H9 (cell line): ENCODE data around the gene NSFL1C. TPM values are rescaled to one million over a fixed set of nuclear protein-coding genes. Genes with fewer than 3 reads are reported as not detected.

Experiments
- DNase-seq: peaks from one replicate; pipeline ENCODE4 v3.0.0-alpha.2; 2017
- H2AFZ ChIP-seq: one replicate; pipeline ENCODE4 v1.6.1; 2013; ENCODE audit warnings: mild to moderate bottlenecking, low read length, control low read depth, moderate library complexity
- H2AK5ac ChIP-seq: 2 replicates; pipeline ENCODE4 v1.6.1; 2013; ENCODE audit warnings: low read length, control low read depth, mixed read lengths; ENCODE audit not compliant: insufficient read length
- H2BK120ac ChIP-seq: one replicate; pipeline ENCODE4 v1.6.1; 2013; ENCODE audit warnings: low read depth, mild to moderate bottlenecking, low read length, control low read depth, inconsistent platforms; ENCODE audit not compliant: poor library complexity, severe bottlenecking
- H2BK12ac ChIP-seq: 2 replicates; pipeline ENCODE4 v1.6.1; 2013; ENCODE audit warnings: low read length, control low read depth, mixed read lengths, low read depth; ENCODE audit not compliant: insufficient read length
- H2BK15ac ChIP-seq: 2 replicates; pipeline ENCODE4 v1.6.1; 2013; ENCODE audit warnings: low read depth, low read length, control low read depth
- H2BK20ac ChIP-seq: one replicate; pipeline ENCODE4 v1.6.1; 2013; ENCODE audit warnings: low read depth, mild to moderate bottlenecking, low read length, control low read depth, inconsistent platforms; ENCODE audit not compliant: poor library complexity, severe bottlenecking
- H2BK5ac ChIP-seq: 2 replicates; pipeline ENCODE4 v1.6.1; 2013; ENCODE audit warnings: low read length, control low read depth, mixed read lengths; ENCODE audit not compliant: insufficient read length
- H3K14ac ChIP-seq: 2 replicates; pipeline ENCODE4 v1.6.1; 2013; ENCODE audit warnings: low read length, control low read depth; ENCODE audit not compliant: insufficient read depth
- H3K18ac ChIP-seq: 2 replicates; pipeline ENCODE4 v1.6.1; 2013; ENCODE audit warnings: low read depth, mild to moderate bottlenecking, mixed read lengths, low read length, control low read depth; ENCODE audit not compliant: insufficient read length
- H3K23ac ChIP-seq: 2 replicates; pipeline ENCODE4 v1.6.1; 2013; ENCODE audit warnings: low read length, control low read depth, mixed read lengths, low read depth; ENCODE audit not compliant: insufficient read length
- H3K23me2 ChIP-seq: 2 replicates; pipeline ENCODE4 v1.6.1; 2013; ENCODE audit warnings: low read depth, mild to moderate bottlenecking, mixed read lengths, low read length, control low read depth; ENCODE audit not compliant: insufficient read length, poor library complexity, severe bottlenecking
- H3K27ac ChIP-seq: 2 replicates; pipeline ENCODE4 v1.5.1; 2013; ENCODE audit warnings: low read length, control low read depth, mixed read lengths, low read depth; ENCODE audit not compliant: insufficient read length
- H3K27me3 ChIP-seq: 2 replicates; pipeline ENCODE4 v1.6.1; 2013; ENCODE audit warnings: low read length, control low read depth, inconsistent platforms; ENCODE audit not compliant: insufficient read depth
- H3K4ac ChIP-seq: 2 replicates; pipeline ENCODE4 v1.6.1; 2013; ENCODE audit warnings: low read depth, mild to moderate bottlenecking, control low read depth, inconsistent platforms, low read length, moderate library complexity
- H3K4me1 ChIP-seq: 2 replicates; pipeline ENCODE4 v1.6.1; 2013; ENCODE audit warnings: low read length, control low read depth, inconsistent platforms; ENCODE audit not compliant: insufficient read depth
- H3K4me2 ChIP-seq: 2 replicates; pipeline ENCODE4 v1.6.1; 2013; ENCODE audit warnings: low read length, control low read depth, mixed read lengths; ENCODE audit not compliant: insufficient read length, insufficient read depth
- H3K56ac ChIP-seq: 2 replicates; pipeline ENCODE4 v1.6.1; 2013; ENCODE audit warnings: low read depth, mild to moderate bottlenecking, mixed read lengths, low read length, control low read depth; ENCODE audit not compliant: insufficient read length
- H3K79me1 ChIP-seq: 2 replicates; pipeline ENCODE4 v1.6.1; 2013; ENCODE audit warnings: low read depth, mild to moderate bottlenecking, moderate library complexity, low read length, control low read depth, inconsistent platforms; ENCODE audit not compliant: insufficient read depth, poor library complexity, severe bottlenecking
- H3K79me2 ChIP-seq: 2 replicates; pipeline ENCODE4 v1.6.1; 2013; ENCODE audit warnings: low read length, control low read depth, inconsistent platforms; ENCODE audit not compliant: insufficient read depth
- H3K9ac ChIP-seq: 2 replicates; pipeline ENCODE4 v1.6.1; 2013; ENCODE audit warnings: low read length, control low read depth, mixed read lengths; ENCODE audit not compliant: insufficient read length; ENCODE audit errors: extremely low read depth
- H3K9me3 ChIP-seq: one replicate; pipeline ENCODE4 v1.6.1; 2013; ENCODE audit warnings: low read depth, low read length, inconsistent platforms; ENCODE audit not compliant: control insufficient read depth
- H3T11ph ChIP-seq: one replicate; pipeline ENCODE4 v1.6.1; 2013; ENCODE audit warnings: mild to moderate bottlenecking, low read length, control low read depth, inconsistent platforms
- H4K20me1 ChIP-seq: one replicate; pipeline ENCODE4 v1.6.1; 2013; ENCODE audit not compliant: control insufficient read depth, insufficient read length, insufficient read depth
- H4K5ac ChIP-seq: 2 replicates; pipeline ENCODE4 v1.6.1; 2013; ENCODE audit warnings: low read depth, mild to moderate bottlenecking, mixed read lengths, low read length, control low read depth; ENCODE audit not compliant: insufficient read length
- H4K8ac ChIP-seq: replicated peaks from 2 replicates; pipeline ENCODE4 v1.6.1; 2013; ENCODE audit warnings: low read length, control low read depth, mixed read lengths, low read depth; ENCODE audit not compliant: insufficient read length
- H4K91ac ChIP-seq: 2 replicates; pipeline ENCODE4 v1.6.1; 2013; ENCODE audit warnings: low read depth, mild to moderate bottlenecking, moderate library complexity, mixed read lengths, low read length, control low read depth; ENCODE audit not compliant: insufficient read length
- H3K27ac Mint-ChIP-seq, 3 experiments: 2 replicates in 2 of 3; 3 replicates in 1 of 3; pipeline ENCODE4 v1.8.0; 2020 to 2021; ENCODE audit warnings: mixed read lengths in 3 of 3, mild to moderate bottlenecking in 1 of 3, moderate library complexity in 1 of 3
- H3K27me3 Mint-ChIP-seq: 2 replicates; pipeline ENCODE4 v1.8.0; 2021; ENCODE audit warnings: low read depth, mild to moderate bottlenecking, moderate library complexity, mixed read lengths
- H3K36me3 Mint-ChIP-seq, 3 experiments: 2 replicates in 2 of 3; 3 replicates in 1 of 3; pipeline ENCODE4 v1.8.0; 2020 to 2021; ENCODE audit warnings: low read depth in 3 of 3, mixed read lengths in 3 of 3; ENCODE audit not compliant: insufficient read depth in 1 of 3
- H3K4me1 Mint-ChIP-seq, 2 experiments: 2 replicates each; pipeline ENCODE4 v1.8.0; 2020; ENCODE audit warnings: mixed read lengths in 2 of 2
- H3K4me3 Mint-ChIP-seq, 2 experiments: 2 replicates in 1 of 2; 3 replicates in 1 of 2; pipeline ENCODE4 v1.8.0; 2020 to 2021; ENCODE audit warnings: mild to moderate bottlenecking in 2 of 2, mixed read lengths in 2 of 2, moderate library complexity in 1 of 2
- H3K9me3 Mint-ChIP-seq, 2 experiments: 2 replicates in 1 of 2; 3 replicates in 1 of 2; pipeline ENCODE4 v1.8.0; 2020; ENCODE audit warnings: mild to moderate bottlenecking in 2 of 2, mixed read lengths in 2 of 2, moderate library complexity in 1 of 2
- CTCF ChIP-seq: fragments of 200-600 bp; sonication (generic); conservative IDR thresholded peaks from 3 replicates; pipeline ENCODE4 v1.8.0; 2021; ENCODE audit warnings: antibody characterized with exemption, mild to moderate bottlenecking
- WGBS: extraction: QIAGEN DNeasy Blood & Tissue Kit; methylation state at CpG from one replicate; pipeline ENCODE4 v1.1.7; 2013; ENCODE audit warnings: missing lambda C conversion rate, low lambda C conversion rate, mixed read lengths; ENCODE audit not compliant: insufficient read length; ENCODE audit errors: extremely low coverage; 5-methylcytosine and 5-hydroxymethylcytosine counted together
- total RNA-seq: library from RNA; stranded (reverse); gene quantifications from 2 replicates; pipeline ENCODE4 v1.2.1, GENCODE V29; 2021

The NSFL1C gene
- total RNA-seq, 1 experiment from 2014 or later, result 81.8 TPM

- Histone ChIP-seq H3K56ac (no peak overlapping the region), H4K91ac (no peak overlapping the region), H3K4me1 (no peaks in the 10 kb centered on the region), H3K9ac (no peak overlapping the region), H2BK12ac (no peak overlapping the region), H3K23me2 (no peaks in the 10 kb centered on the region), H2BK120ac (no peak overlapping the region), H3K14ac (no peak overlapping the region), H2AFZ (no peak overlapping the region), H3K79me2 (no peaks in the 10 kb centered on the region), H3K79me1 (no peaks in the 10 kb centered on the region), H2AK5ac (no peak overlapping the region), H3K27me3 (no peaks in the 10 kb centered on the region), H3K27ac (no peak overlapping the region), H2BK5ac (no peak overlapping the region), H3T11ph (no peak overlapping the region), H2BK20ac (no peak overlapping the region), H3K9me3 (no peaks in the 10 kb centered on the region), H4K8ac (no peak overlapping the region), H4K5ac (no peak overlapping the region), H3K18ac (no peak overlapping the region), H2BK15ac (no peak overlapping the region), H4K20me1 (no peaks in the 10 kb centered on the region), H3K4ac (no peak overlapping the region), H3K23ac (no peak overlapping the region), H3K4me2 (no peak overlapping the region)
- Mint-ChIP-seq H3K4me3 (no peak overlapping the region), H3K36me3 (no peaks in the 10 kb centered on the region), H3K27ac (no peak overlapping the region), H3K9me3 (no peaks in the 10 kb centered on the region), H3K27me3 (peaks cover 39% of the 10 kb centered on the region), H3K4me1 (0 out of 4 replicates have a peak, but pooled peaks cover 0 to 1% of the 10 kb centered on the region in 2 experiments)
- WGBS, result no CpG with 5 or more reads among the region's 3 CpGs
- TF ChIP-seq CTCF, result no peak
- DNase-seq, result no peak
Measured at GRCh38 chr20:1494436-1494835, 27.8 kb upstream of the NSFL1C start.
